Hepatocyte (in vitro differentiated cells): ENCODE results near the gene STEAP4. TPM values are rescaled to one million over a fixed set of nuclear protein-coding genes. Genes with fewer than 3 reads are reported as not detected.

Experiments
- DNase-seq: peaks from one replicate; pipeline ENCODE4 v3.0.0-alpha.2; 2016; ENCODE audit warnings: low spot score
- H2AFZ ChIP-seq: fragments of 200-600 bp; sonication (generic); 2 replicates; pipeline ENCODE4 v1.6.0; 2016; ENCODE audit warnings: antibody characterized with exemption, mild to moderate bottlenecking
- H3K27ac ChIP-seq: fragments of 200-600 bp; sonication (generic); 2 replicates; pipeline ENCODE4 v1.5.1; 2016; ENCODE audit warnings: mild to moderate bottlenecking
- H3K27me3 ChIP-seq: fragments of 200-600 bp; sonication (generic); 2 replicates; pipeline ENCODE4 v1.6.1; 2016
- H3K36me3 ChIP-seq: fragments of 200-600 bp; sonication (generic); replicated peaks from 2 replicates; pipeline ENCODE4 v1.5.1; 2016; ENCODE audit warnings: low read depth; ENCODE audit not compliant: insufficient read depth
- H3K4me1 ChIP-seq: fragments of 200-600 bp; sonication (generic); 2 replicates; pipeline ENCODE4 v1.5.1; 2016; ENCODE audit warnings: mild to moderate bottlenecking, moderate library complexity; ENCODE audit not compliant: insufficient read depth
- H3K4me2 ChIP-seq: fragments of 200-600 bp; sonication (generic); 2 replicates; pipeline ENCODE4 v1.6.0; 2016
- H3K4me3 ChIP-seq: fragments of 200-600 bp; sonication (generic); 2 replicates; pipeline ENCODE4 v1.5.1; 2016; ENCODE audit warnings: mild to moderate bottlenecking
- H3K79me2 ChIP-seq: fragments of 200-600 bp; sonication (generic); 2 replicates; pipeline ENCODE4 v1.6.0; 2017; ENCODE audit warnings: mild to moderate bottlenecking
- H3K9me2 ChIP-seq: fragments of 200-600 bp; sonication (generic); replicated peaks from 2 replicates; pipeline ENCODE4 v1.6.0; 2017; ENCODE audit warnings: mild to moderate bottlenecking; ENCODE audit not compliant: insufficient read depth
- H3K9me3 ChIP-seq: fragments of 200-600 bp; sonication (generic); 2 replicates; pipeline ENCODE4 v1.5.1; 2016; ENCODE audit warnings: low read depth, mild to moderate bottlenecking
- H4K20me1 ChIP-seq: fragments of 200-600 bp; sonication (generic); 2 replicates; pipeline ENCODE4 v1.6.0; 2016; ENCODE audit warnings: mild to moderate bottlenecking; ENCODE audit not compliant: insufficient read depth, poor library complexity, severe bottlenecking
- EZH2 ChIP-seq: fragments of 200-600 bp; sonication (generic); IDR thresholded peaks from 2 replicates; pipeline ENCODE4 v1.6.1; 2016; ENCODE audit warnings: antibody characterized with exemption, mild to moderate bottlenecking, borderline replicate concordance
- EZH2phosphoT487 ChIP-seq: fragments of 200-600 bp; sonication (generic); IDR thresholded peaks from one replicate; pipeline ENCODE4 v1.6.1; 2018; ENCODE audit warnings: antibody characterized with exemption, mild to moderate bottlenecking, low read depth, moderate library complexity; ENCODE audit not compliant: unreplicated experiment, severe bottlenecking
- WGBS: methylation state at CpG from one replicate; pipeline ENCODE4 v1.1.6; 2016; ENCODE audit warnings: low lambda C conversion rate; ENCODE audit errors: missing lambda C conversion rate; 5-methylcytosine and 5-hydroxymethylcytosine counted together
- polyA plus RNA-seq: library from polyadenylated mRNA; unstranded; fragments of >200 nt; fragmentation: Nextera tagmentation; extraction: Ambion mirVana; gene quantifications from 2 replicates; pipeline ENCODE4 v1.2.1, GENCODE V29; 2016
- total RNA-seq: library from RNA; depleted of rRNA; stranded (reverse); fragments of >200 nt; gene quantifications from 2 replicates; pipeline ENCODE4 v1.2.3, GENCODE V29; 2014
- TF ChIP-seq, protein P1 (sequence below): fragments of 200-600 bp; sonication (generic); IDR thresholded peaks from 2 replicates; pipeline ENCODE4 v1.5.1; 2016; ENCODE audit warnings: antibody characterized with exemption, mild to moderate bottlenecking; ENCODE audit not compliant: poor library complexity

The STEAP4 gene
- total RNA-seq (0.88 and 1.1 TPM in 2 replicates), polyA plus RNA-seq (not detected in 2 replicates)

DNA sequence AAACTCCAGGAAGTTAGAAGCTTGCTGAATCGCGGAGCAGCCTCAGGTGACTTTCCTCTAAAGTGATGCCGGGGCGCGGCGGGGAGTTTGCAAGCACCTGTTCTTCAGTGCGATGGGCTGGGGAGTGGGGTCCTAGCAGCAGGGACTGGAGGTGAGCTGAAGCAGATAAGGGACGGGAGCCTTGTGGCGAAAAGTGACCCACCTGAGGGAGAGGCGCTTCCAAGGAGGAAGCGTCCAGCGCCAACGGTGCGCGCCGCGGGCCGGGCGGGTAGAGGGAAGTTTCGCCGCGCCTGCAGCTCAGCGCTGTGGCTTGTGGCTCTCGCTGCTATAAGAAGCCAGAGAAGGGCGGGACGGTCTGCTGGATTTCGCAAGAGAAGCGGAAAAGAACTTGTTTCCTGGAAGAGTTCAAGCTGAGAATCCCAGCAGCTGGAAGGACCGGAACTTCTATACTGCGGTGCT, at the start of gene STEAP4:
TSS of gene STEAP4 (minus strand) at position 305 of the 459 bp plus-strand sequence. CDS start 22,625 bp downstream, outside the sequence.
- Histone ChIP-seq H3K4me3 (peak within 1 kb of the TSS; percentile 56), H3K9me2 (no peaks in the 10 kb centered on the region), H3K4me2 (peak within 1 kb of the TSS; percentile 88), H2AFZ (peak within 1 kb of the TSS; percentile 63), H3K27me3 (peaks cover 5% of the 10 kb centered on the region), H4K20me1 (no peaks in the 10 kb centered on the region), H3K36me3 (no peaks in the 10 kb centered on the region), H3K4me1 (peaks cover 5% of the 10 kb centered on the region), H3K27ac (no peak within 1 kb of the TSS), H3K9me3 (no peaks in the 10 kb centered on the region), H3K79me2 (no peaks in the 10 kb centered on the region)
- DNase-seq, result peak; percentile 85
- TF ChIP-seq, protein P1, sequence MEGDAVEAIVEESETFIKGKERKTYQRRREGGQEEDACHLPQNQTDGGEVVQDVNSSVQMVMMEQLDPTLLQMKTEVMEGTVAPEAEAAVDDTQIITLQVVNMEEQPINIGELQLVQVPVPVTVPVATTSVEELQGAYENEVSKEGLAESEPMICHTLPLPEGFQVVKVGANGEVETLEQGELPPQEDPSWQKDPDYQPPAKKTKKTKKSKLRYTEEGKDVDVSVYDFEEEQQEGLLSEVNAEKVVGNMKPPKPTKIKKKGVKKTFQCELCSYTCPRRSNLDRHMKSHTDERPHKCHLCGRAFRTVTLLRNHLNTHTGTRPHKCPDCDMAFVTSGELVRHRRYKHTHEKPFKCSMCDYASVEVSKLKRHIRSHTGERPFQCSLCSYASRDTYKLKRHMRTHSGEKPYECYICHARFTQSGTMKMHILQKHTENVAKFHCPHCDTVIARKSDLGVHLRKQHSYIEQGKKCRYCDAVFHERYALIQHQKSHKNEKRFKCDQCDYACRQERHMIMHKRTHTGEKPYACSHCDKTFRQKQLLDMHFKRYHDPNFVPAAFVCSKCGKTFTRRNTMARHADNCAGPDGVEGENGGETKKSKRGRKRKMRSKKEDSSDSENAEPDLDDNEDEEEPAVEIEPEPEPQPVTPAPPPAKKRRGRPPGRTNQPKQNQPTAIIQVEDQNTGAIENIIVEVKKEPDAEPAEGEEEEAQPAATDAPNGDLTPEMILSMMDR, result no peak
- no peak for TF ChIP-seq EZH2
- no peak for TF ChIP-seq EZH2phosphoT487
- 3% methylated on average over 27 of the region's 30 CpGs for WGBS

DNA sequence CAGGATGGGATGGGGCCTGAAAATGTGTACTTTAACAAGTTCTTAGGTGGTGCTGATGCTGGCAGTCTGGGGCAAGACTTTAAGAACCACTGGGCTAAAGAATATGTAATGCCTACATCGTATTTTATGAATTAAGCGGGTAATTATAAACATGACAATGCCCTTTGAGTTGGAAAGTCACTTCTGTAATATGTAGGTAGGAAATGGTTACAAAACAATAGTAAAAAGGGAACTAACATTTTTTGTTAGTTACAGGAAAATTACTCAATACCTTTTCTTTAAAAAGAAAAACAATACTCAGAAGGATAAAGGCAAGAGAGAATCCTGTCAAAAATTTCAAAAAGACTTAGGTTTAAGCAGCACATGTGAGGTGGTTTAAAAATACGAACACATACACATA, 48.3 kb upstream of the STEAP4 start:
- no peak overlapping the region for H3K27ac ChIP-seq
- 89% methylated on average over 3 of the region's 3 CpGs for WGBS
- H3K4me1 ChIP-seq, result peaks cover 8% of the 10 kb centered on the region
- no peaks in the 10 kb centered on the region for H3K9me3 ChIP-seq
- no peaks in the 10 kb centered on the region for H3K36me3 ChIP-seq
- no peak for DNase-seq
- TF ChIP-seq, protein P1, result no peak
- TF ChIP-seq EZH2 (no peak), EZH2phosphoT487 (no peak)
- no peak overlapping the region for H3K4me2 ChIP-seq
- no peaks in the 10 kb centered on the region for H3K27me3 ChIP-seq
- no peaks in the 10 kb centered on the region for H4K20me1 ChIP-seq
- H3K9me2 ChIP-seq, result no peaks in the 10 kb centered on the region
- H3K79me2 ChIP-seq, result no peaks in the 10 kb centered on the region
- no peak overlapping the region for H3K4me3 ChIP-seq
- H2AFZ ChIP-seq, result no peak overlapping the region

DNA sequence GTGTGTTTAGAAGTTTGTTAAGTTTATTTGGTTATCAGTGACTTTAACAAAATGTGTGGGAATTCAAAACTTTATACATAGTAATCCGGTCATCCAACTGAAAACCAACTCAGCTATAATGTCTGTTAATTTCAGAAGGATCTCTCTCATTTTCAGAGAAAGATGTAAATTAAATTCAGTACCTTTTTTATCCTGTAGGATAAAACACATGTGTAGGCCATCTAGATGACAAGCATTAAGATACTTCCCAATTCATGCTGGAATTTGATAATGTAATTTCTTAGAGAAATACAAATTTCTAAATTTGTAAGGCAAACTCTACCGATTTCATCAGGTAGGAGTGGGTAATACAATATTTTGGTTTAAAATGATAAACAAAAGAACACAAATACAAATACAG, 43.4 kb upstream of the STEAP4 start:
- Histone ChIP-seq H2AFZ (no peak overlapping the region), H3K27me3 (no peaks in the 10 kb centered on the region), H3K9me3 (no peaks in the 10 kb centered on the region), H3K79me2 (no peaks in the 10 kb centered on the region), H3K4me3 (no peak overlapping the region), H3K36me3 (no peaks in the 10 kb centered on the region), H3K9me2 (no peaks in the 10 kb centered on the region), H3K4me1 (peaks cover 4% of the 10 kb centered on the region), H3K4me2 (no peak overlapping the region), H3K27ac (no peak overlapping the region), H4K20me1 (no peaks in the 10 kb centered on the region)
- DNase-seq, result no peak
- no peak for TF ChIP-seq EZH2phosphoT487
- TF ChIP-seq, protein P1, result no peak
- no peak for TF ChIP-seq EZH2
- WGBS, result 87% methylated on average over 2 of the region's 2 CpGs

DNA sequence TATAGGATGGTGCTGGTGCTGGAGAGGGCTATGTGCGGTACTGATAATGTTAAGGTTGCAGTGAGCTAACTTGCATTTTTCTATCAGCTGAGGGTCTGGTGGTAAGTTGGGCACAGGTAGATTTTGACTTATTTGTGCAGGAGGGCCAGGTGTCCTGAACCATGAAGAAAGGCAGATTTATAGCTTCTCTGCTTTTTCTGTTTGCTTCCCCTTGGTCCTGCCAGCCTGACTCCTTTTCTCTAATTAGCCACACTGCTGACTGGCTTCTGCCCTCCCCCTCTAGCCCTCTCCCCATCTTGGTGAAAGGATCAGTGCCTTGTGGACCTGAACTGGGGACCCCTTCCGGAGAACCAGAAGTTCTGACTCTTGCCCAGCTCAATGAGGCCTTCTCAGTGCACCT, 40.8 kb upstream of the STEAP4 start:
- 90% methylated on average over 2 of the region's 2 CpGs for WGBS
- no peak overlapping the region for H3K4me2 ChIP-seq
- no peaks in the 10 kb centered on the region for H3K36me3 ChIP-seq
- no peak for DNase-seq
- H2AFZ ChIP-seq, result no peak overlapping the region
- peaks cover 4% of the 10 kb centered on the region for H3K4me1 ChIP-seq
- no peaks in the 10 kb centered on the region for H3K9me3 ChIP-seq
- H3K27ac ChIP-seq, result no peak overlapping the region
- no peaks in the 10 kb centered on the region for H3K9me2 ChIP-seq
- no peaks in the 10 kb centered on the region for H3K27me3 ChIP-seq
- TF ChIP-seq, protein P1, result no peak
- TF ChIP-seq EZH2, result no peak
- TF ChIP-seq EZH2phosphoT487, result no peak
- H4K20me1 ChIP-seq, result no peaks in the 10 kb centered on the region
- no peaks in the 10 kb centered on the region for H3K79me2 ChIP-seq
- no peak overlapping the region for H3K4me3 ChIP-seq
